ENCODE data around the gene FEN1. TPM values are rescaled to one million over a fixed set of nuclear protein-coding genes. Genes with fewer than 3 reads are reported as not detected.

FEN1 gene
- total and polyA plus RNA-seq, 2 donors (not counting 1 experiment from before 2014, with no cell fraction given) = 3.4 to 9.8 TPM

- POLR2A ChIA-PET = no interaction called here
- Mint-ChIP-seq H3K4me3 (peak overlapping the region; percentile 73), H3K27ac (no peak overlapping the region), H3K27me3 (peaks cover 12% of the 10 kb centered on the region), H3K4me1 (peaks cover 17% of the 10 kb centered on the region), H3K9me3 (ENCODE audit: insufficient read depth) (no peaks in the 10 kb centered on the region)
- H4K20me1 ChIP-seq (ENCODE audit: control insufficient read depth, insufficient read depth, low read length, poor library complexity, severe bottlenecking) = no peaks in the 10 kb centered on the region
- ATAC-seq (ENCODE audit: low read depth) (no peak), DNase-seq (no peak)
- no peak overlapping the region for H3K9ac ChIP-seq (ENCODE audit: low read length)
- intact Hi-C loops (cut with micrococcal nuclease) = no loop called here
- no peak overlapping the region for H3K4me3 ChIP-seq (ENCODE audit: control extremely low read depth in 1 of 5, extremely low read depth in 1 of 5, insufficient read depth in 1 of 5, low read depth in 2 of 5, low read length in 4 of 5)
- H3K36me3 ChIP-seq (replicated peaks in 1 of 2; ENCODE audit: control extremely low read depth in 1 of 2, control insufficient read depth in 1 of 2, extremely low read depth in 1 of 2, insufficient read depth in 2 of 2, low read length in 1 of 2) = no peaks in the 10 kb centered on the region
- no peak overlapping the region for H2AFZ ChIP-seq (ENCODE audit: insufficient read depth, low read depth, low read length, poor library complexity, severe bottlenecking)
- H3K4me2 ChIP-seq (replicated peaks; ENCODE audit: low read depth, low read length, poor library complexity, severe bottlenecking) = no peak overlapping the region
- WGBS (ENCODE audit: insufficient coverage) = 89% methylated on average over 7 of the region's 11 CpGs
- no peak for TF ChIP-seq EZH2 (IDR thresholded peaks at IDR 0.05; ENCODE audit: borderline replicate concordance, insufficient read depth, low read depth, low read length, poor library complexity, severe bottlenecking)
- TF ChIP-seq, protein P1, sequence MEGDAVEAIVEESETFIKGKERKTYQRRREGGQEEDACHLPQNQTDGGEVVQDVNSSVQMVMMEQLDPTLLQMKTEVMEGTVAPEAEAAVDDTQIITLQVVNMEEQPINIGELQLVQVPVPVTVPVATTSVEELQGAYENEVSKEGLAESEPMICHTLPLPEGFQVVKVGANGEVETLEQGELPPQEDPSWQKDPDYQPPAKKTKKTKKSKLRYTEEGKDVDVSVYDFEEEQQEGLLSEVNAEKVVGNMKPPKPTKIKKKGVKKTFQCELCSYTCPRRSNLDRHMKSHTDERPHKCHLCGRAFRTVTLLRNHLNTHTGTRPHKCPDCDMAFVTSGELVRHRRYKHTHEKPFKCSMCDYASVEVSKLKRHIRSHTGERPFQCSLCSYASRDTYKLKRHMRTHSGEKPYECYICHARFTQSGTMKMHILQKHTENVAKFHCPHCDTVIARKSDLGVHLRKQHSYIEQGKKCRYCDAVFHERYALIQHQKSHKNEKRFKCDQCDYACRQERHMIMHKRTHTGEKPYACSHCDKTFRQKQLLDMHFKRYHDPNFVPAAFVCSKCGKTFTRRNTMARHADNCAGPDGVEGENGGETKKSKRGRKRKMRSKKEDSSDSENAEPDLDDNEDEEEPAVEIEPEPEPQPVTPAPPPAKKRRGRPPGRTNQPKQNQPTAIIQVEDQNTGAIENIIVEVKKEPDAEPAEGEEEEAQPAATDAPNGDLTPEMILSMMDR (IDR thresholded peaks at IDR 0.05) = no peak
- CTCF ChIA-PET = interaction anchor here (0.9 to 2.6 kb wide), 2 partner anchors 10 to 19 kb away, joined by 3 to 11 read pairs; no protein-coding TSS in a partner anchor
- no peaks in the 10 kb centered on the region for H3K9me3 ChIP-seq (ENCODE audit: control extremely low read depth in 1 of 3, control insufficient read depth in 2 of 3, insufficient read depth in 1 of 3, low read length in 2 of 3)
- peaks cover 12 to 13% of the 10 kb centered on the region in 2 donors for H3K4me1 ChIP-seq (ENCODE audit: control insufficient read depth in 2 of 2, insufficient read depth in 2 of 2, low read length in 2 of 2)
- peaks cover 0 to 8% (median 0%) of the 10 kb centered on the region in 4 experiments for H3K27me3 ChIP-seq (replicated peaks in 1 of 4; ENCODE audit: control extremely low read depth in 1 of 4, control insufficient read depth in 3 of 4, insufficient read depth in 4 of 4, low read length in 3 of 4)
- no peaks in the 10 kb centered on the region for H3K79me2 ChIP-seq (ENCODE audit: control insufficient read depth, insufficient read depth, low read length)
- no peak overlapping the region for H3K27ac ChIP-seq (ENCODE audit: low read length in 2 of 2)
These were observed 14.3 kb upstream of the FEN1 start for GRCh38 chr11:61778357-61778886.

GRCh38 chr11:61778920-61779650 is 13.6 kb upstream of the FEN1 start:
- no peak overlapping the region for H2AFZ ChIP-seq (ENCODE audit: insufficient read depth, low read depth, low read length, poor library complexity, severe bottlenecking)
- CTCF ChIA-PET = interaction anchor here (0.9 to 2.6 kb wide), 2 partner anchors 9 to 18 kb away, joined by 3 to 11 read pairs; no protein-coding TSS in a partner anchor
- peaks cover 0 to 8% (median 0%) of the 10 kb centered on the region in 4 experiments for H3K27me3 ChIP-seq (replicated peaks in 1 of 4; ENCODE audit: control extremely low read depth in 1 of 4, control insufficient read depth in 3 of 4, insufficient read depth in 4 of 4, low read length in 3 of 4)
- peaks cover 12 to 13% of the 10 kb centered on the region in 2 donors for H3K4me1 ChIP-seq (ENCODE audit: control insufficient read depth in 2 of 2, insufficient read depth in 2 of 2, low read length in 2 of 2)
- Mint-ChIP-seq H3K27ac (no peak overlapping the region), H3K27me3 (peaks cover 12% of the 10 kb centered on the region), H3K4me1 (peaks cover 17% of the 10 kb centered on the region), H3K9me3 (ENCODE audit: insufficient read depth) (no peaks in the 10 kb centered on the region), H3K4me3 (no peak overlapping the region)
- DNase-seq = no peak
- WGBS (ENCODE audit: insufficient coverage) = 93% methylated on average over 20 of the region's 24 CpGs
- H3K79me2 ChIP-seq (ENCODE audit: control insufficient read depth, insufficient read depth, low read length) = no peaks in the 10 kb centered on the region
- POLR2A ChIA-PET = no interaction called here
- no peak overlapping the region for H3K9ac ChIP-seq (ENCODE audit: low read length)
- H3K27ac ChIP-seq (ENCODE audit: low read length in 2 of 2) = no peak overlapping the region
- intact Hi-C loops (cut with micrococcal nuclease) = no loop called here
- no peaks in the 10 kb centered on the region for H3K36me3 ChIP-seq (replicated peaks in 1 of 2; ENCODE audit: control extremely low read depth in 1 of 2, control insufficient read depth in 1 of 2, extremely low read depth in 1 of 2, insufficient read depth in 2 of 2, low read length in 1 of 2)
- ATAC-seq (ENCODE audit: low read depth) = no peak
- no peaks in the 10 kb centered on the region for H3K9me3 ChIP-seq (ENCODE audit: control extremely low read depth in 1 of 3, control insufficient read depth in 2 of 3, insufficient read depth in 1 of 3, low read length in 2 of 3)
- H4K20me1 ChIP-seq (ENCODE audit: control insufficient read depth, insufficient read depth, low read length, poor library complexity, severe bottlenecking) = no peaks in the 10 kb centered on the region
- no peak overlapping the region for H3K4me2 ChIP-seq (replicated peaks; ENCODE audit: low read depth, low read length, poor library complexity, severe bottlenecking)
- TF ChIP-seq, protein P1 (IDR thresholded peaks at IDR 0.05) = no peak
- TF ChIP-seq EZH2 (IDR thresholded peaks at IDR 0.05; ENCODE audit: borderline replicate concordance, insufficient read depth, low read depth, low read length, poor library complexity, severe bottlenecking) = no peak
- H3K4me3 ChIP-seq (ENCODE audit: control extremely low read depth in 1 of 5, extremely low read depth in 1 of 5, insufficient read depth in 1 of 5, low read depth in 2 of 5, low read length in 4 of 5) = no peak overlapping the region

Measured in B cell (primary cell).